HFFc6 (cell line): ENCODE data around the gene GLRX2. TPM values are rescaled to one million over a fixed set of nuclear protein-coding genes. Genes with fewer than 3 reads are reported as not detected.

Source experiments
- DNase-seq: peaks from one replicate; pipeline ENCODE4 v3.0.0-alpha.2; 2018
- H3K27ac Mint-ChIP-seq: 2 replicates; pipeline ENCODE4 v1.8.0; 2020; ENCODE audit warnings: mild to moderate bottlenecking, mixed read lengths
- H3K27me3 Mint-ChIP-seq: 2 replicates; pipeline ENCODE4 v1.8.0; 2021; ENCODE audit warnings: mild to moderate bottlenecking, moderate library complexity, mixed read lengths; ENCODE audit not compliant: insufficient read depth
- H3K36me3 Mint-ChIP-seq: 2 replicates; pipeline ENCODE4 v1.8.0; 2021; ENCODE audit warnings: low read depth, mixed read lengths
- H3K4me1 Mint-ChIP-seq: 2 replicates; pipeline ENCODE4 v1.8.0; 2020; ENCODE audit warnings: low read depth, mixed read lengths
- H3K4me3 Mint-ChIP-seq: 2 replicates; pipeline ENCODE4 v1.8.0; 2020; ENCODE audit warnings: mild to moderate bottlenecking, moderate library complexity, mixed read lengths
- H3K9me3 Mint-ChIP-seq: 2 replicates; pipeline ENCODE4 v1.8.0; 2020; ENCODE audit warnings: mild to moderate bottlenecking, mixed read lengths
- long read RNA-seq: library from polyadenylated mRNA; unstranded; transcript quantifications from one replicate; pipeline ENCODE4 v2.0.0, GENCODE V29; 2019
- total RNA-seq, 6 experiments: library from RNA; stranded (reverse); fragmentation: NEBNext Ultra II Directional; extraction: Animal tissue kit (Norgen Biotek cat#: 25700); gene quantifications; 2 replicates in 1 of 6; 3 replicates in 5 of 6; pipeline ENCODE4 v1.2.3, GENCODE V29; 2021
- TF ChIP-seq, protein P1 (sequence below): fragments of 200-600 bp; sonication (generic); IDR thresholded peaks from 2 replicates; pipeline ENCODE4 v1.5.0; 2021; ENCODE audit warnings: antibody characterized with exemption, mild to moderate bottlenecking

GLRX2 gene, protein sequence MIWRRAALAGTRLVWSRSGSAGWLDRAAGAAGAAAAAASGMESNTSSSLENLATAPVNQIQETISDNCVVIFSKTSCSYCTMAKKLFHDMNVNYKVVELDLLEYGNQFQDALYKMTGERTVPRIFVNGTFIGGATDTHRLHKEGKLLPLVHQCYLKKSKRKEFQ
- 10 to 100 TPM; 32.8 to 39.1 (median 34.7) TPM for total RNA-seq
- long read RNA-seq, transcript GLRX2-201 (4 exons, 701 nt), result major isoform, 17 of 84 reads
- long read RNA-seq, partial matches to known transcripts, result 1 of 84 reads
- long read RNA-seq, other reads (novel, unspliced or antisense), result 65 of 84 reads

DNA sequence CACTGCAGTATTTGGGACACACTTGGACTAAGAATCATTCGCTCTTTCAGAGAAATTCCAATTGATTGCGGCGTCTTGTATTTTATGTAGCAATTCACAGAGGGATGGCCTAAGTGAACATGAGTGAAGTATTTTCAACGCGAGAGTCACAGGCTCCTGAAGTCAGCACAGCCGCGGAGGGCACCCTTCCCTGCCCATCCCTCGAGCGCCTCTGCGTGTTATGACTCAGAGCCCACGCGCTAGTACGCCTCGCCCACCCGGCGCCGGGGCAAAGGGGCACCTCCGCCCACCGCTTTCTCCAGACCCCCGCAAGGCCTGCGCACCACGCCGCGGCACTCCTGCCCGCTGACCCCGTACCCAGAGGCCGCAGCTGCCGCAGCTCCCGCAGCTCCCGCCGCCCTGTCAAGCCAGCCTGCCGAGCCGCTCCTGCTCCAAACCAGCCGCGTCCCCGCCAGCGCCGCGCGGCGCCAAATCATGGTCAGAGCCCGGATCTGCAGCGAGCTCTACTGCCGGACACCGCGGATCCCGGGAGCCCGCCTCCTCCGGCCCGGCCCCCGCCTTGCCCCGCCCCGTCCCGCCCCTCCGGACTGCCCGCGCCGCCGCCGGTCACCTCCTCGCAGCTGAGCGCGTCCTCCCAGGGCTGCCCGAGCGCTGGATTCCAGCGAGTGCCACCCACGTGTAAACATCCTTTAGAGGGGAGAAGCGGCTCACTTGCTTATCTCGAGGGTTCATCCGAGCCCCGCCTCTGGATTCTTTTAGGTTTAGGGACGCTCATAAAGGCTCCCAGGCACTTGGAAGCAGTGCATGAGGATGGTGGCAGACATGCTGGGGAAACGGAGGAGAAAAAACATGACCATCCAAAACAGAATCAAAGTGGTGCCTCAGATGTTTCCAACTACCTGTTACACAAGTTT lies at the start of gene GLRX2:
Gene GLRX2 (minus strand): TSS at position 508 of the 914 bp plus-strand sequence. CDS start 32 bp downstream, at position 476.
- Mint-ChIP-seq H3K9me3 (no peaks in the 10 kb centered on the region), H3K4me3 (peak within 1 kb of the TSS; percentile 93), H3K4me1 (peaks cover 28% of the 10 kb centered on the region), H3K27me3 (peaks cover 1% of the 10 kb centered on the region), H3K36me3 (no peaks in the 10 kb centered on the region), H3K27ac (peak within 1 kb of the TSS; percentile 93)
- peak; percentile 88 for DNase-seq
- TF ChIP-seq, protein P1, sequence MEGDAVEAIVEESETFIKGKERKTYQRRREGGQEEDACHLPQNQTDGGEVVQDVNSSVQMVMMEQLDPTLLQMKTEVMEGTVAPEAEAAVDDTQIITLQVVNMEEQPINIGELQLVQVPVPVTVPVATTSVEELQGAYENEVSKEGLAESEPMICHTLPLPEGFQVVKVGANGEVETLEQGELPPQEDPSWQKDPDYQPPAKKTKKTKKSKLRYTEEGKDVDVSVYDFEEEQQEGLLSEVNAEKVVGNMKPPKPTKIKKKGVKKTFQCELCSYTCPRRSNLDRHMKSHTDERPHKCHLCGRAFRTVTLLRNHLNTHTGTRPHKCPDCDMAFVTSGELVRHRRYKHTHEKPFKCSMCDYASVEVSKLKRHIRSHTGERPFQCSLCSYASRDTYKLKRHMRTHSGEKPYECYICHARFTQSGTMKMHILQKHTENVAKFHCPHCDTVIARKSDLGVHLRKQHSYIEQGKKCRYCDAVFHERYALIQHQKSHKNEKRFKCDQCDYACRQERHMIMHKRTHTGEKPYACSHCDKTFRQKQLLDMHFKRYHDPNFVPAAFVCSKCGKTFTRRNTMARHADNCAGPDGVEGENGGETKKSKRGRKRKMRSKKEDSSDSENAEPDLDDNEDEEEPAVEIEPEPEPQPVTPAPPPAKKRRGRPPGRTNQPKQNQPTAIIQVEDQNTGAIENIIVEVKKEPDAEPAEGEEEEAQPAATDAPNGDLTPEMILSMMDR, result no peak

DNA sequence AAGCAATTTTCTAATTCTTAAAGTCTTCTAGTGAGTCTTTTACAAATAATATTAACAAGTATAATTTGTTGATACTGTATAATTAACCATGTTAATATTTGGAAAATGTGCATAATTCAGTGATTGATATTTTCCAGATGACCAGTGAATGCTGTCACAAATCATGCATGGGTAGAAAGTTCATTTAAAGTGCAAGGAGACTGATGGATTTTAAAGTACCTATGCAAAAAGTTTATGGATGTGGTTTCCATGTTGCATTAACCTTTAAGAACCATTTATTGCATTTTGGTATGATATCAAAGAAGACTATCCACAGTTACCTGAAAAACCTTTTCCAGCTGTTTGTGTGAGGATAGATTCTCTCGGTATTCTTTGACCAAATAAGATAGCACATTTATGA lies 39.8 kb upstream of the GLRX2 start:
- TF ChIP-seq, protein P1, result no peak
- peaks cover 9% of the 10 kb centered on the region for H3K36me3 Mint-ChIP-seq
- DNase-seq, result no peak
- H3K27me3 Mint-ChIP-seq, result no peaks in the 10 kb centered on the region; the same call in 1 of the 2 replicates
- H3K4me3 Mint-ChIP-seq, result no peak overlapping the region
- H3K4me1 Mint-ChIP-seq, result peaks cover 11% of the 10 kb centered on the region
- no peaks in the 10 kb centered on the region for H3K9me3 Mint-ChIP-seq
- H3K27ac Mint-ChIP-seq, result no peak overlapping the region

DNA sequence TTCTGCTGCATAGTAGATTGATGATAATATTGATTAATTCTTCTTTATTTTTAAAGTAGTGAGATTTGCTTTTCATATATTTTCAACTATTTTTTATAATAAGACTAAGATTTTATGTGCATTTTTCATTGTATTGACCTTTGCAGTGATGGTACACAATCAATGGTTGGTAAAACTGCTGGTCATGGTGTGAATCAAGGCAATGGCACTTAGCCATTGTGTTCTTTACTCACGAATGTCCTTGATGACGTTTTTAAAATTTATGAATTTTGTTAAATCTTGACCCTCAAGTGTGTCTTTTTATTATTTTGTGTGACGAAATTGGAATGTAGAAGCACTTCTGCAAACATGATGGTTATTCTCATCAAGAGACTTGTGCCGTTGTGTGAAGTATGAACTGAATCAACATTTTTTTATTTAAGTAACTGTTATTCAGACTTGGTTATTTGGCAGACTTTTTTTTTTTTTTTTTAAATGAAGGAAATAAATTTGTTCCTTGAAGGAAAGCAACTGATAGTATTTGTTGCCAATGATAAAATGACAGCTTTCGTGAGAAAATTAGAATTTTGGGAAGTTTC lies 39.2 kb upstream of the GLRX2 start:
- Mint-ChIP-seq H3K27me3 (no peaks in the 10 kb centered on the region; the same call in 1 of the 2 replicates), H3K4me1 (peaks cover 11% of the 10 kb centered on the region), H3K27ac (no peak overlapping the region), H3K9me3 (no peaks in the 10 kb centered on the region), H3K36me3 (peaks cover 15% of the 10 kb centered on the region), H3K4me3 (no peak overlapping the region)
- no peak for DNase-seq
- TF ChIP-seq, protein P1, result no peak

DNA sequence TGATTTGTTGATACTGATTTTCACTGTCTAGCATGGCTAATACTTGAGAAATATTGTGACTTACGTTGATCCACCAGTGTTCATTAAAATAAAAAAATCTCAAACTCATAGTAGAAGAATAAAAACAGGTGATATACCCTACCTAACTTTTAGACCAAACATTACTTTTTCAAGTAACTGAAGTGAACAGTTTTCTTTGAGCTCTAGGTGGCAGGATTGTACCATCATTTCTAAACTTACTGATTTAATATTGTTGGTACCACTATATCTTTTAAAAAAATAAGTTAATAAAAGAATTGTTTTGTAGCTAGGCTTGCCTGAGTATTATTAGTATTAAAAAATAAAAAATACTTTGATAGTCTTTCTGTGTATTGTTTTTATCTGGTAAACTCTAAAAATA lies 38.1 kb upstream of the GLRX2 start:
- no peak for DNase-seq
- TF ChIP-seq, protein P1, result peak; percentile 70
- peaks cover 19% of the 10 kb centered on the region for H3K36me3 Mint-ChIP-seq
- H3K9me3 Mint-ChIP-seq, result no peaks in the 10 kb centered on the region
- no peak overlapping the region for H3K4me3 Mint-ChIP-seq
- H3K27ac Mint-ChIP-seq, result no peak overlapping the region
- H3K27me3 Mint-ChIP-seq, result no peaks in the 10 kb centered on the region; the same call in 1 of the 2 replicates
- H3K4me1 Mint-ChIP-seq, result peaks cover 11% of the 10 kb centered on the region

DNA sequence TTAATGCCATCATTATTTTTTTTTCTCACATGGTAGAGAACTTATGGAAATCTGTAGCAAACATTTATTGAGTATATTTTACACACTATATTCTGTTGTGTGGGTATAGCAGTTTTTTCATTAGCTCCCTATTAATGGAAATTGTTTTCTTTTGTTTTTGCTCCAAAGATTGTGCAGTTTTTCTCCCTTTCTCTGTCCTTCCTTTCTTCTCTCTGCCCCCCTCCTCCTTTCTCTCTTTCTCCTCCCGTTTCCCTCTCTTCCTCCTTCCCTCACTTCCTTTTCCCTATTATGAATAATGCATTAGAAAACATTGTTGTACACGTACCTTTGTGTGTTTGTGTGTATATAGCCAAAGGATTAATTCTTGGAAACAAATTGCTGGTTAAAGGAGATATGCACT lies 37.2 kb upstream of the GLRX2 start:
- TF ChIP-seq, protein P1, result no peak
- Mint-ChIP-seq H3K4me1 (peaks cover 11% of the 10 kb centered on the region), H3K9me3 (no peaks in the 10 kb centered on the region), H3K4me3 (no peak overlapping the region), H3K36me3 (peaks cover 24% of the 10 kb centered on the region), H3K27ac (peak overlapping the region; percentile 10; the same call in 1 of the 2 replicates), H3K27me3 (no peaks in the 10 kb centered on the region; the same call in 1 of the 2 replicates)
- DNase-seq, result no peak
